HG02759 (cell line): ENCODE results near the gene HOXA2.
A peak's percentile ranks its signal among the peaks of the same experiment; 100 is the strongest.

Source experiments
- ATAC-seq: cut with Tn5 transposase; IDR thresholded peaks from one replicate; pipeline ENCODE4 v1.9.1; 2021; ENCODE audit warnings: mild to moderate bottlenecking, moderate library complexity; ENCODE audit not compliant: unreplicated experiment

The HOXA2 gene

GRCh38 chr7:27141923-27142579, 39.6 kb upstream of the HOXA2 start:
- no peak for ATAC-seq

- ATAC-seq: no peak
These were observed 38.8 kb upstream of the HOXA2 start for GRCh38 chr7:27141137-27141922.

GRCh38 chr7:27140126-27140857, 37.8 kb upstream of the HOXA2 start:
- ATAC-seq: no peak

GRCh38 chr7:27139334-27140125, 37.0 kb upstream of the HOXA2 start:
- ATAC-seq: no peak

- no peak for ATAC-seq
These were observed 36.5 kb upstream of the HOXA2 start for GRCh38 chr7:27138985-27139333.

GRCh38 chr7:27138472-27138871, 36.0 kb upstream of the HOXA2 start:
- ATAC-seq: no peak

- no peak for ATAC-seq
These were observed 35.3 kb upstream of the HOXA2 start for GRCh38 chr7:27137640-27138315.

- no peak for ATAC-seq
These were observed 31.9 kb upstream of the HOXA2 start for GRCh38 chr7:27134392-27134791.

- no peak for ATAC-seq
These were observed 31.1 kb upstream of the HOXA2 start for GRCh38 chr7:27133409-27134231.

- no peak for ATAC-seq
These were observed 30.5 kb upstream of the HOXA2 start for GRCh38 chr7:27132978-27133377.

GRCh38 chr7:27132214-27132613, 29.7 kb upstream of the HOXA2 start:
- ATAC-seq: no peak

- ATAC-seq: no peak
These were observed 28.9 kb upstream of the HOXA2 start for GRCh38 chr7:27131390-27131819.

- peak; percentile 59 for ATAC-seq
These were observed 28.3 kb upstream of the HOXA2 start, which contains the start of gene HOXA4 for GRCh38 chr7:27130540-27131389. Gene HOXA4, minus strand, starts transcription at chr7:27130757. Its CDS starts 24 bp downstream, at chr7:27130733.

- no peak for ATAC-seq
These were observed 27.5 kb upstream of the HOXA2 start for GRCh38 chr7:27129729-27130539.

- no peak for ATAC-seq
These were observed 26.6 kb upstream of the HOXA2 start for GRCh38 chr7:27128776-27129728.

GRCh38 chr7:27128034-27128433, 25.6 kb upstream of the HOXA2 start:
- no peak for ATAC-seq
